Measurements from ENCODE around the gene RSU1. TPM values are rescaled to one million over a fixed set of nuclear protein-coding genes. Genes with fewer than 3 reads are reported as not detected.

RSU1 gene
- total and polyA plus RNA-seq, 2 donors (not counting 3 experiments of a cell fraction or from before 2014, with no cell fraction given) = 80.2 to 104 TPM

- FAIRE-seq (no peak), DNase-seq (ENCODE audit: low read depth, low spot score) (no peak)
- Histone ChIP-seq H3K36me3 (ENCODE audit: control insufficient read depth in 2 of 2, extremely low read depth in 1 of 2, insufficient read depth in 2 of 2, low read length in 2 of 2) (no peaks in the 10 kb centered on the region), H3K9me1 (replicated peaks; ENCODE audit: control insufficient read depth, extremely low read depth, insufficient read depth, low read length) (no peaks in the 10 kb centered on the region), H2AFZ (ENCODE audit: low read depth, low read length) (no peak overlapping the region), H3K79me2 (ENCODE audit: control insufficient read depth, insufficient read depth, low read length) (no peaks in the 10 kb centered on the region), H4K20me1 (replicated peaks; ENCODE audit: control insufficient read depth, extremely low read depth, insufficient read depth, low read length) (no peaks in the 10 kb centered on the region), H3K9ac (replicated peaks; ENCODE audit: extremely low read depth, insufficient read depth, low read length) (no peak overlapping the region), H3K4me3 (replicated peaks in 1 of 3; ENCODE audit: insufficient read depth in 1 of 3, low read depth in 1 of 3, low read length in 3 of 3) (no peak overlapping the region), H3K4me1 (ENCODE audit: control insufficient read depth, extremely low read depth, insufficient read depth, low read length) (no peaks in the 10 kb centered on the region), H3K4me2 (ENCODE audit: insufficient read depth, low read length) (no peak overlapping the region), H3K27ac (ENCODE audit: insufficient read depth, low read depth, low read length) (no peak overlapping the region), H3K27me3 (ENCODE audit: control insufficient read depth in 2 of 2, insufficient read depth in 2 of 2, low read length in 2 of 2) (peaks cover 0 to 3% of the 10 kb centered on the region in 2 experiments), H3K9me3 (replicated peaks; ENCODE audit: control insufficient read depth, insufficient read depth, low read length) (no peaks in the 10 kb centered on the region)
- no TSS peak for BruUV-seq (replicated peaks)
- ChIA-PET POLR2A (no interaction called here), CTCF (interaction anchor here (0.7 to 2.7 kb wide), 17 partner anchors 8 to 665 kb away, joined by 3 to 44 read pairs (median 6); partner anchors contain the start of genes C1QL3 and PTER)
- intact Hi-C loops (cut with micrococcal nuclease) = loop anchor here (2.0 kb wide), 1 partner anchor 666 kb away; no protein-coding TSS in a partner anchor
- TF ChIP-seq POLR2AphosphoS5 (IDR thresholded peaks at IDR 0.05; ENCODE audit: insufficient read depth, low read depth, low read length) = no peak
- TF ChIP-seq MAX (IDR thresholded peaks at IDR 0.05; ENCODE audit: insufficient read depth, insufficient read length) = no peak
- no peak for TF ChIP-seq CTCF (IDR thresholded peaks at IDR 0.05; ENCODE audit: extremely low read depth in 1 of 2, insufficient read depth in 1 of 2, low read depth in 1 of 2, low read length in 2 of 2)
- TF ChIP-seq POLR2A (IDR thresholded peaks at IDR 0.05; ENCODE audit: low read depth, low read length) = no peak
- TF ChIP-seq MYC (IDR thresholded peaks at IDR 0.05; ENCODE audit: low read depth, low read length) = no peak
- TF ChIP-seq JUN (IDR thresholded peaks at IDR 0.05; ENCODE audit: borderline replicate concordance, insufficient read depth, insufficient read length, low read depth) = no peak
- no peak for TF ChIP-seq FOS (IDR thresholded peaks at IDR 0.05; ENCODE audit: borderline replicate concordance, insufficient read depth, low read length)
- no peak for TF ChIP-seq EZH2 (IDR thresholded peaks at IDR 0.05; ENCODE audit: borderline replicate concordance, low read depth, low read length, severe bottlenecking)
- TF ChIP-seq GATA2 (IDR thresholded peaks at IDR 0.05; ENCODE audit: insufficient read depth, insufficient read length, low read depth, low read length) = no peak
- dilution Hi-C loops (cut with MboI; ENCODE audit: extremely low pct_ligation_motif_present, low sequenced_read_pairs) = no loop called here
Observed at GRCh38 chr10:16544591-16544990, 272.6 kb downstream of the RSU1 start.
